ENCODE measurements around the gene RRP1B.

Gene RRP1B

GRCh38 chr21:43658769-43659135, 608 bp upstream of the RRP1B start:
- peak overlapping the region; percentile 90 for H2AFZ ChIP-seq (ENCODE audit: low read depth, low read length)
- no peaks in the 10 kb centered on the region for H3K27me3 ChIP-seq (ENCODE audit: insufficient read depth, low read length, poor library complexity)
- H3K4me3 ChIP-seq (ENCODE audit: low read depth in 1 of 2, low read length in 2 of 2): peak overlapping the region in 1 of 2 experiments; percentile 94; a peak in 3 of 4 replicates
- H3K4me1 ChIP-seq (ENCODE audit: insufficient read depth, low read length): peaks cover 36% of the 10 kb centered on the region
- ATAC-seq (ENCODE audit: insufficient read depth, low read depth) (no peak), DNase-seq (no peak)
- peak overlapping the region; percentile 91 for H3K9ac ChIP-seq (ENCODE audit: low read depth, low read length)
- peaks cover 48% of the 10 kb centered on the region for H3K79me2 ChIP-seq (ENCODE audit: insufficient read depth, low read length)
- no peak for TF ChIP-seq CTCF (IDR thresholded peaks at IDR 0.05; ENCODE audit: borderline replicate concordance, extremely low read depth, low read length, poor library complexity, severe bottlenecking)
- no peak for TF ChIP-seq EZH2 (IDR thresholded peaks at IDR 0.05; ENCODE audit: borderline replicate concordance, low read depth, low read length, severe bottlenecking)
- peaks cover 27% of the 10 kb centered on the region for H3K36me3 ChIP-seq (ENCODE audit: insufficient read depth, low read length)
- H3K9me3 ChIP-seq (ENCODE audit: insufficient read depth, low read length, severe bottlenecking): no peaks in the 10 kb centered on the region
- H4K20me1 ChIP-seq (ENCODE audit: insufficient read depth, low read length): peaks cover 22% of the 10 kb centered on the region; the same call in 1 of the 2 replicates
- H3K27ac ChIP-seq (ENCODE audit: low read length): peak overlapping the region; percentile 82
- peak overlapping the region; percentile 79 for H3K4me2 ChIP-seq (ENCODE audit: insufficient read depth, low read length)

GRCh38 chr21:43662286-43662685, 2.9 kb downstream of the RRP1B start:
- ATAC-seq (ENCODE audit: insufficient read depth, low read depth) (no peak), DNase-seq (no peak)
- Histone ChIP-seq H3K4me1 (ENCODE audit: insufficient read depth, low read length) (peaks cover 36% of the 10 kb centered on the region), H2AFZ (ENCODE audit: low read depth, low read length) (no peak overlapping the region), H3K9ac (ENCODE audit: low read depth, low read length) (no peak overlapping the region), H3K4me3 (ENCODE audit: low read depth in 1 of 2, low read length in 2 of 2) (no peak overlapping the region), H3K27ac (ENCODE audit: low read length) (no peak overlapping the region), H4K20me1 (ENCODE audit: insufficient read depth, low read length) (peaks cover 44% of the 10 kb centered on the region), H3K27me3 (ENCODE audit: insufficient read depth, low read length, poor library complexity) (no peaks in the 10 kb centered on the region), H3K36me3 (ENCODE audit: insufficient read depth, low read length) (peaks cover 50% of the 10 kb centered on the region), H3K4me2 (ENCODE audit: insufficient read depth, low read length) (peak overlapping the region; percentile 79; the same call in 1 of the 2 replicates), H3K79me2 (ENCODE audit: insufficient read depth, low read length) (peaks cover 84% of the 10 kb centered on the region), H3K9me3 (ENCODE audit: insufficient read depth, low read length, severe bottlenecking) (no peaks in the 10 kb centered on the region)
- no peak for TF ChIP-seq CTCF (IDR thresholded peaks at IDR 0.05; ENCODE audit: borderline replicate concordance, extremely low read depth, low read length, poor library complexity, severe bottlenecking)
- TF ChIP-seq EZH2 (IDR thresholded peaks at IDR 0.05; ENCODE audit: borderline replicate concordance, low read depth, low read length, severe bottlenecking): no peak

- H3K36me3 ChIP-seq (ENCODE audit: insufficient read depth, low read length): peaks cover 50% of the 10 kb centered on the region
- no peaks in the 10 kb centered on the region for H3K9me3 ChIP-seq (ENCODE audit: insufficient read depth, low read length, severe bottlenecking)
- H2AFZ ChIP-seq (ENCODE audit: low read depth, low read length): no peak overlapping the region
- DNase-seq (no peak), ATAC-seq (ENCODE audit: insufficient read depth, low read depth) (no peak)
- no peak overlapping the region for H3K4me3 ChIP-seq (ENCODE audit: low read depth in 1 of 2, low read length in 2 of 2)
- H4K20me1 ChIP-seq (ENCODE audit: insufficient read depth, low read length): peaks cover 49% of the 10 kb centered on the region
- H3K9ac ChIP-seq (ENCODE audit: low read depth, low read length): no peak overlapping the region
- H3K27ac ChIP-seq (ENCODE audit: low read length): no peak overlapping the region
- H3K79me2 ChIP-seq (ENCODE audit: insufficient read depth, low read length): peaks cover 90% of the 10 kb centered on the region
- TF ChIP-seq CTCF (IDR thresholded peaks at IDR 0.05; ENCODE audit: borderline replicate concordance, extremely low read depth, low read length, poor library complexity, severe bottlenecking): no peak
- no peak for TF ChIP-seq EZH2 (IDR thresholded peaks at IDR 0.05; ENCODE audit: borderline replicate concordance, low read depth, low read length, severe bottlenecking)
- no peak overlapping the region for H3K4me2 ChIP-seq (ENCODE audit: insufficient read depth, low read length)
- H3K27me3 ChIP-seq (ENCODE audit: insufficient read depth, low read length, poor library complexity): no peaks in the 10 kb centered on the region
- peaks cover 36% of the 10 kb centered on the region for H3K4me1 ChIP-seq (ENCODE audit: insufficient read depth, low read length)
These were observed 3.7 kb downstream of the RRP1B start for GRCh38 chr21:43663033-43663432.

- H3K4me1 ChIP-seq (ENCODE audit: insufficient read depth, low read length): peaks cover 25% of the 10 kb centered on the region
- H3K79me2 ChIP-seq (ENCODE audit: insufficient read depth, low read length): peaks cover 99% of the 10 kb centered on the region
- H3K4me3 ChIP-seq (ENCODE audit: low read depth in 1 of 2, low read length in 2 of 2): no peak overlapping the region
- no peaks in the 10 kb centered on the region for H3K27me3 ChIP-seq (ENCODE audit: insufficient read depth, low read length, poor library complexity)
- H3K36me3 ChIP-seq (ENCODE audit: insufficient read depth, low read length): peaks cover 57% of the 10 kb centered on the region
- no peak for ATAC-seq (ENCODE audit: insufficient read depth, low read depth)
- DNase-seq: no peak
- H2AFZ ChIP-seq (ENCODE audit: low read depth, low read length): no peak overlapping the region
- no peak overlapping the region for H3K4me2 ChIP-seq (ENCODE audit: insufficient read depth, low read length)
- no peak overlapping the region for H3K9ac ChIP-seq (ENCODE audit: low read depth, low read length)
- no peaks in the 10 kb centered on the region for H3K9me3 ChIP-seq (ENCODE audit: insufficient read depth, low read length, severe bottlenecking)
- TF ChIP-seq EZH2 (IDR thresholded peaks at IDR 0.05; ENCODE audit: borderline replicate concordance, low read depth, low read length, severe bottlenecking) (no peak), CTCF (IDR thresholded peaks at IDR 0.05; ENCODE audit: borderline replicate concordance, extremely low read depth, low read length, poor library complexity, severe bottlenecking) (no peak)
- no peak overlapping the region for H3K27ac ChIP-seq (ENCODE audit: low read length)
- H4K20me1 ChIP-seq (ENCODE audit: insufficient read depth, low read length): peaks cover 56% of the 10 kb centered on the region
These were observed 5.0 kb downstream of the RRP1B start for GRCh38 chr21:43664358-43664757.
